ENCODE data around the gene ENSA. TPM values are rescaled to one million over a fixed set of nuclear protein-coding genes. Genes with fewer than 3 reads are reported as not detected.
A peak's percentile ranks its signal among the peaks of the same experiment; 100 is the strongest.
"Not testable (repeated sequence)": the region's sequence is repeated elsewhere in the genome, so short reads cannot be mapped to it uniquely, and the experiment has no call there.

The ENSA gene
- total RNA-seq, 1 experiment from 2014 or later, result 276 TPM

DNA sequence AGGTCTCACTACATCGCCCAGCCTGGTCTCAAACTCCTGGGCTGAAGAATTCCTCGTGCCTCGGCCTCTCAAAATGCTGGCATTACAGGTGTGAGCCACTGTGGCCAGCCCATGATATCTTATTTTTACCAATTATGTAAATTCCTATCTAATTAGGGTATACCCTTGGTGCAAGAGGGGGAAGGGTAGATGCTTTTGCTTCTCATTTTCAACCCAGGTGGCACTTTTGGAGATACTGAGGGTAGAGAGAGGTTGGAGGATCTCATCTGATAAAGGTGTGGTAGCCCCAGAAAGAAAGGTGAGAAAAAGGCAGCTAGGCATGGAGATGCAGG, 17.4 kb downstream of the ENSA start:
- peaks cover 82% of the 10 kb centered on the region for H3K36me3 Mint-ChIP-seq (ENCODE audit: insufficient read depth, unreplicated experiment)
- intact Hi-C loops (cut with micrococcal nuclease; ENCODE audit: unreplicated experiment), result no loop called here
- CTCF ChIA-PET, result interaction anchor here (0.6 to 1.0 kb wide), 6 partner anchors 17 to 201 kb away, joined by 3 to 6 read pairs (median 4); partner anchors contain the start of genes ADAMTSL4, ENSA and MCL1
- TF ChIP-seq, protein P1, sequence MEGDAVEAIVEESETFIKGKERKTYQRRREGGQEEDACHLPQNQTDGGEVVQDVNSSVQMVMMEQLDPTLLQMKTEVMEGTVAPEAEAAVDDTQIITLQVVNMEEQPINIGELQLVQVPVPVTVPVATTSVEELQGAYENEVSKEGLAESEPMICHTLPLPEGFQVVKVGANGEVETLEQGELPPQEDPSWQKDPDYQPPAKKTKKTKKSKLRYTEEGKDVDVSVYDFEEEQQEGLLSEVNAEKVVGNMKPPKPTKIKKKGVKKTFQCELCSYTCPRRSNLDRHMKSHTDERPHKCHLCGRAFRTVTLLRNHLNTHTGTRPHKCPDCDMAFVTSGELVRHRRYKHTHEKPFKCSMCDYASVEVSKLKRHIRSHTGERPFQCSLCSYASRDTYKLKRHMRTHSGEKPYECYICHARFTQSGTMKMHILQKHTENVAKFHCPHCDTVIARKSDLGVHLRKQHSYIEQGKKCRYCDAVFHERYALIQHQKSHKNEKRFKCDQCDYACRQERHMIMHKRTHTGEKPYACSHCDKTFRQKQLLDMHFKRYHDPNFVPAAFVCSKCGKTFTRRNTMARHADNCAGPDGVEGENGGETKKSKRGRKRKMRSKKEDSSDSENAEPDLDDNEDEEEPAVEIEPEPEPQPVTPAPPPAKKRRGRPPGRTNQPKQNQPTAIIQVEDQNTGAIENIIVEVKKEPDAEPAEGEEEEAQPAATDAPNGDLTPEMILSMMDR (IDR thresholded peaks at IDR 0.05; ENCODE audit: unreplicated experiment), result no peak
- H3K27ac Mint-ChIP-seq (ENCODE audit: unreplicated experiment), result peak overlapping the region; percentile 90
- BruUV-seq (replicated peaks), result TSS peak; percentile 94
- H3K9me3 Mint-ChIP-seq (ENCODE audit: low read depth, unreplicated experiment), result no peaks in the 10 kb centered on the region
- H3K4me3 Mint-ChIP-seq (ENCODE audit: low read depth, unreplicated experiment), result peak overlapping the region; percentile 0
- H3K27me3 Mint-ChIP-seq (ENCODE audit: unreplicated experiment), result no peaks in the 10 kb centered on the region
- no peak for DNase-seq
- H3K4me1 Mint-ChIP-seq (ENCODE audit: low read depth, unreplicated experiment), result peaks cover 71% of the 10 kb centered on the region

DNA sequence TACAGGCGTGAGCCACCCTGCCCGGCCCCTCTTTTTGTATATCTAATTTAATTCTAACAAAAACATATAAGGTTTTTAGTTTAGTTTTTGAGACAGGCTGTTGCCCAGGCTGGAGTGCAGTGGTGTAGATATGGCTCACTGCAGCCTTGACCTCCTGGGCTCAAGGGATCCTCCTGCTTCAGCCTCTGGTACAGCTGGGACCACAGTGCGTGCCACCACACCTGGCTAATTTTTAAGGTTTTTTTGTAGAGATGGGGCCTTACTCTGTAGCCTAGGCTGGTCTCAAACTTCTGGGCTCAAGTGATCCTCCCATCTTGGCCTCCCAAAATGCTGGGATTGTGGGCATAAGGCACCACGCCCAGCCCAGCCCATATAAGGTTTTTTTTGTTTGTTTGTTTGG, 18.8 kb downstream of the ENSA start:
- Mint-ChIP-seq H3K27me3 (ENCODE audit: unreplicated experiment) (no peaks in the 10 kb centered on the region), H3K27ac (ENCODE audit: unreplicated experiment) (peak overlapping the region; percentile 90)
- intact Hi-C loops (cut with micrococcal nuclease; ENCODE audit: unreplicated experiment), result loop anchor here (2.0 kb wide), 1 partner anchor 36 kb away; no protein-coding TSS in a partner anchor

GRCh38 chr1:150609732-150610131, 19.7 kb downstream of the ENSA start:
- intact Hi-C loops (cut with micrococcal nuclease; ENCODE audit: unreplicated experiment), result loop anchor here (2.0 kb wide), 1 partner anchor 35 kb away; no protein-coding TSS in a partner anchor

More for the DNA sequence above, 18.8 kb downstream of the ENSA start:
- DNase-seq, result no peak
- Mint-ChIP-seq H3K4me1 (ENCODE audit: low read depth, unreplicated experiment) (peaks cover 57% of the 10 kb centered on the region), H3K9me3 (ENCODE audit: low read depth, unreplicated experiment) (no peaks in the 10 kb centered on the region), H3K36me3 (ENCODE audit: insufficient read depth, unreplicated experiment) (peaks cover 77% of the 10 kb centered on the region), H3K4me3 (ENCODE audit: low read depth, unreplicated experiment) (no peak overlapping the region)
- TF ChIP-seq, protein P1 (IDR thresholded peaks at IDR 0.05; ENCODE audit: unreplicated experiment), result no peak
- BruUV-seq (replicated peaks), result no TSS peak
- CTCF ChIA-PET, result interaction anchor here (0.6 kb wide), 1 partner anchor 249 kb away, joined by 3 read pairs; no protein-coding TSS in a partner anchor

DNA sequence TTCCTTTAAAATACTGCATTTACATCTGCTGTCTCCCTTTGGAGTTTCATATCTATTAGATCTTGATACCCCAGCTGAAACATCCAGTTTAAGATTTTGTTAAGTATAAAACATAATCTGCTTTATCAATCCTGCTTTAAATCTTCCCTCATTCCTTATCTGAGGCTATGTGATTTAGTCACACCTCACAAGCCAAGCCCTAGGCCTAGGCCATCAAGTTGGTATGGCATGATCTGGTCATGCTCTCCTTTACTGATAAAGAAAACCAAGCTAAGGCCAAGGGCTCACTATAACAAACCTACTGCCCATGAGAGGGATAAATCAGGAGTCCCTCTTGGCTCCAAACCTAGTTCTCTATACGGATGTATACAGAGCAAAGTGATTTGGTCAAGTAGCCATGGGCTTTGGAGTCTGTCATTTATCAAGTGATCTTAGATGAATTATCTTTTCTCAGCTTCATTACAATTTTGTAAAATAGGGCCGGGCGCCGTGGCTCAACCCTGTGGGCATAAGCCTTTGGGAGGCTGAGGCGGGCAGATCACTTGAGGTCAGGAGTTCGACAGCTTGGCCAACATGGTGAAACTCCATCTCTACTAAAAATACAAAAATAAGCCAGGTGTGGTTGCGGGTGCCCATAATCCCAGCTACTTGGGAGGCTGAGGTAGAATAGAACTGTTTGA, 22.8 kb downstream of the ENSA start:
- CTCF ChIA-PET, result interaction anchor here (0.7 kb wide), 1 partner anchor 115 kb away, joined by 3 read pairs; no protein-coding TSS in a partner anchor
- intact Hi-C loops (cut with micrococcal nuclease; ENCODE audit: unreplicated experiment), result no loop called here
- TF ChIP-seq, protein P1 (IDR thresholded peaks at IDR 0.05; ENCODE audit: unreplicated experiment), result no peak
- Mint-ChIP-seq H3K27me3 (ENCODE audit: unreplicated experiment) (no peaks in the 10 kb centered on the region), H3K9me3 (ENCODE audit: low read depth, unreplicated experiment) (no peaks in the 10 kb centered on the region), H3K4me3 (ENCODE audit: low read depth, unreplicated experiment) (no peak overlapping the region), H3K27ac (ENCODE audit: unreplicated experiment) (peak overlapping the region; percentile 71), H3K36me3 (ENCODE audit: insufficient read depth, unreplicated experiment) (peaks cover 61% of the 10 kb centered on the region), H3K4me1 (ENCODE audit: low read depth, unreplicated experiment) (peaks cover 45% of the 10 kb centered on the region)
- DNase-seq, result no peak
- BruUV-seq (replicated peaks), result no TSS peak

More at GRCh38 chr1:150609732-150610131, 19.7 kb downstream of the ENSA start:
- CTCF ChIA-PET, result interaction anchor here (1.3 kb wide), 1 partner anchor 20 kb away, joined by 3 read pairs; the partner anchor contains the start of gene ENSA
- Mint-ChIP-seq H3K4me1 (ENCODE audit: low read depth, unreplicated experiment) (peaks cover 56% of the 10 kb centered on the region), H3K9me3 (ENCODE audit: low read depth, unreplicated experiment) (no peaks in the 10 kb centered on the region), H3K27me3 (ENCODE audit: unreplicated experiment) (no peaks in the 10 kb centered on the region), H3K36me3 (ENCODE audit: insufficient read depth, unreplicated experiment) (peaks cover 74% of the 10 kb centered on the region), H3K4me3 (ENCODE audit: low read depth, unreplicated experiment) (no peak overlapping the region), H3K27ac (ENCODE audit: unreplicated experiment) (peak overlapping the region; percentile 65)
- DNase-seq, result no peak
- TF ChIP-seq, protein P1 (IDR thresholded peaks at IDR 0.05; ENCODE audit: unreplicated experiment), result no peak
- BruUV-seq (replicated peaks), result no TSS peak

DNA sequence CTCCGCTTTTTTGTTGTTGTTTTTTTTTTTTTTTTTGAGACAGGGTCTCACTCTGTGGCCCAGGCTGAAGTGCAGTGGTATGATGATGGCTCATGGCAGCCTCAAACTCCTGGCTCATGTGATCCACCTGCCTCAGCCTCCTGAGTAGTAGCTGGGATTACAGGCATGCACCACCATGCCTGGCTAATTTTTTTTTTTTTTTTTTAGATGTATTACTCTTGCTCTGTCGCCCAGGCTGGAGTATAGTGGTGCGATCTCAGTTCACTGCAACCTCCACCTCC, 24.0 kb downstream of the ENSA start:
- H3K27me3 Mint-ChIP-seq (ENCODE audit: unreplicated experiment); H3K4me3 Mint-ChIP-seq (ENCODE audit: low read depth, unreplicated experiment); intact Hi-C loops (cut with micrococcal nuclease; ENCODE audit: unreplicated experiment); BruUV-seq (replicated peaks); H3K9me3 Mint-ChIP-seq (ENCODE audit: low read depth, unreplicated experiment); DNase-seq: not testable (repeated sequence)
- CTCF ChIA-PET, result interaction anchor here (0.6 to 1.7 kb wide), 8 partner anchors 8 to 401 kb away, joined by 3 to 10 read pairs (median 4); partner anchors contain the start of genes MCL1 and MINDY1
- H3K27ac Mint-ChIP-seq (ENCODE audit: unreplicated experiment), result peak overlapping the region; percentile 100
- peaks cover 37% of the 10 kb centered on the region for H3K4me1 Mint-ChIP-seq (ENCODE audit: low read depth, unreplicated experiment)
- H3K36me3 Mint-ChIP-seq (ENCODE audit: insufficient read depth, unreplicated experiment), result peaks cover 59% of the 10 kb centered on the region
